Pancreas (tissue), 10 donors: ENCODE data around the gene GAB2. TPM values are rescaled to one million over a fixed set of nuclear protein-coding genes. Genes with fewer than 3 reads are reported as not detected.

ENCODE experiments used
- ATAC-seq, 4 donors: fragments of 200-7000 bp; cut with Tn5 transposase; one replicate each; pipeline versions ENCODE4 v1.8.0 to v1.9.1; 2020; ENCODE audit warnings: mild to moderate bottlenecking in 4 of 4, moderate library complexity in 4 of 4
- DNase-seq, 6 donors: peaks; one replicate each; pipeline ENCODE4 v3.0.0-alpha.2; 2020
- FAIRE-seq: peaks from 2 replicates; lab custom pipeline; 2012; peaks lifted over from hg19 to GRCh38; lab: Jason Lieb, UNC
- H3K27ac ChIP-seq, 4 donors: fragments of 200-600 bp; sonication (generic); 1 replicate in 3 of 4; 2 replicates in 1 of 4; pipeline versions ENCODE4 v1.5.0 to v1.8.0; 2020
- H3K27me3 ChIP-seq, 4 donors: fragments of 200-600 bp; one replicate each; pipeline ENCODE4 v1.8.0; 2021
- H3K36me3 ChIP-seq, 3 donors: fragments of 200-600 bp; sonication (generic) in 1 of 3; one replicate each; pipeline versions ENCODE4 v1.5.0 to v1.8.0; 2020 to 2021
- H3K4me1 ChIP-seq, 3 donors: fragments of 200-600 bp; one replicate each; pipeline ENCODE4 v1.8.0; 2021
- H3K4me3 ChIP-seq, 4 donors: fragments of 200-600 bp; sonication (generic) in 2 of 4; one replicate each; pipeline versions ENCODE4 v1.5.0 to v1.8.0; 2020 to 2021
- H3K9me3 ChIP-seq, 4 donors: fragments of 200-600 bp; one replicate each; pipeline ENCODE4 v1.8.0; 2021
- CTCF ChIP-seq, 4 donors: fragments of 200-600 bp; sonication (generic) in 3 of 4; IDR thresholded peaks; one replicate each; pipeline versions ENCODE4 v1.5.0 to v1.8.0; 2021; ENCODE audit warnings: antibody characterized with exemption in 4 of 4
- WGBS, 2 donors: extraction: QIAGEN DNeasy Blood & Tissue Kit; methylation state at CpG; one replicate each; pipeline ENCODE4 v1.1.7; 2013; 5-methylcytosine and 5-hydroxymethylcytosine counted together
- intact Hi-C, 3 donors: fragments of 100-400 bp; cut with DNase I; formaldehyde crosslinking; loops; one replicate each; pipeline versions ENCODE4 v1.11.1 to v1.14.2; 2022
- polyA plus RNA-seq, 2 donors: library from polyadenylated mRNA; stranded (reverse); fragments of 200-250 nt; gene quantifications; one replicate each; pipeline ENCODE4 v1.2.3, GENCODE V29; 2013
- total RNA-seq, 6 donors: library from RNA; stranded (reverse); fragmentation: NEBNext Ultra II Directional in 4 of 6; extraction: Animal tissue kit (Norgen Biotek cat#: 25700) in 4 of 6; gene quantifications; one replicate each; pipeline versions ENCODE4 v1.2.1 to v1.2.4, GENCODE V29; 2021 to 2023
- donor health status: healthy with polysubstance abuse.
- donor health status: DM: no; HTN: no; CAD: no; lungs with moderate emphysema.
- donor health status: DM: no; HTN: no; CAD: no.
- donor health status: control.
- donor health status: control.
- donor health status: Bipolar disorder and iron deficiency.
- donor health status: DM: yes; HTN: yes; CAD: no.
- donor health status: DM: no; HTN: no; CAD: no.
- donor health status: DM: no; HTN: no; CAD: no.
- donor health status: DM: yes; HTN: yes; CAD: no.

Gene GAB2
- total and polyA plus RNA-seq, 8 donors, result 3.1 to 17.8 (median 9.4) TPM

GRCh38 chr11:78284260-78284659 lies 133.4 kb downstream of the GAB2 start:
- Histone ChIP-seq H3K9me3 (no peaks in the 10 kb centered on the region), H3K36me3 (no peaks in the 10 kb centered on the region), H3K27ac (no peak overlapping the region), H3K4me3 (no peak overlapping the region), H3K4me1 (no peaks in the 10 kb centered on the region), H3K27me3 (no peaks in the 10 kb centered on the region)
- TF ChIP-seq CTCF (IDR thresholded peaks at IDR 0.05), result no peak
- DNase-seq (no peak), FAIRE-seq (no peak), ATAC-seq (no peak)
- intact Hi-C loops, result no loop called here
- 94 to 98% methylated on average over 5 of the region's 5 CpGs for WGBS, 2 donors

DNA sequence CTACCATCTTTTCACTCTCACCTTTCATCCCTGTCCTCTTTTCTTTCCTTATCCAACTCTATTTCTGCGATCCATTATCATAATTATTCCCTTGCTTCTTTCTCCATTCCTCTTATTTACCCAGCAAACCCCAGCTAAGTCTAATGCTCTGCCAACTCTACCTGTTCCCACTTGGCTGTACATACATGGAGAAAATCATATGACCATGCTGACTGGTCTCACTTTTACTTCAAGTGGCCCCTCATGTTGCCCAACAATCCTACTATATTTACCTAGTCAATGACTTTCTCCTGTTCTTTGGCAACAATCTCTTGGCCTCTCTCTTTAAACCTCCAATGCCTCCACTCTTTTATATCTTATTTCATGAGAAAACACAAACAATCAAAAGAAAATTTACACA lies 134.8 kb downstream of the GAB2 start:
- intact Hi-C loops, result no loop called here
- Histone ChIP-seq H3K27me3 (no peaks in the 10 kb centered on the region), H3K4me3 (no peak overlapping the region), H3K27ac (no peak overlapping the region), H3K36me3 (no peaks in the 10 kb centered on the region), H3K9me3 (no peaks in the 10 kb centered on the region), H3K4me1 (peaks cover 2 to 5% (median 4%) of the 10 kb centered on the region in 3 donors)
- TF ChIP-seq CTCF (IDR thresholded peaks at IDR 0.05), result no peak
- no peak for DNase-seq
- 88 to 89% methylated on average over 1 of the region's 1 CpG for WGBS, 2 donors
- no peak for ATAC-seq
- FAIRE-seq, result no peak

GRCh38 chr11:78281511-78281910 lies 136.1 kb downstream of the GAB2 start:
- FAIRE-seq (no peak), DNase-seq (no peak), ATAC-seq (no peak)
- H3K27me3 ChIP-seq, result no peaks in the 10 kb centered on the region
- TF ChIP-seq CTCF (IDR thresholded peaks at IDR 0.05), result no peak
- no peak overlapping the region for H3K4me3 ChIP-seq
- no peaks in the 10 kb centered on the region for H3K9me3 ChIP-seq
- WGBS, 2 donors, result 74 to 83% methylated on average over 2 of the region's 2 CpGs
- H3K27ac ChIP-seq, result no peak overlapping the region
- peaks cover 7 to 15% (median 15%) of the 10 kb centered on the region in 3 donors for H3K4me1 ChIP-seq
- intact Hi-C loops, result no loop called here
- no peaks in the 10 kb centered on the region for H3K36me3 ChIP-seq

DNA sequence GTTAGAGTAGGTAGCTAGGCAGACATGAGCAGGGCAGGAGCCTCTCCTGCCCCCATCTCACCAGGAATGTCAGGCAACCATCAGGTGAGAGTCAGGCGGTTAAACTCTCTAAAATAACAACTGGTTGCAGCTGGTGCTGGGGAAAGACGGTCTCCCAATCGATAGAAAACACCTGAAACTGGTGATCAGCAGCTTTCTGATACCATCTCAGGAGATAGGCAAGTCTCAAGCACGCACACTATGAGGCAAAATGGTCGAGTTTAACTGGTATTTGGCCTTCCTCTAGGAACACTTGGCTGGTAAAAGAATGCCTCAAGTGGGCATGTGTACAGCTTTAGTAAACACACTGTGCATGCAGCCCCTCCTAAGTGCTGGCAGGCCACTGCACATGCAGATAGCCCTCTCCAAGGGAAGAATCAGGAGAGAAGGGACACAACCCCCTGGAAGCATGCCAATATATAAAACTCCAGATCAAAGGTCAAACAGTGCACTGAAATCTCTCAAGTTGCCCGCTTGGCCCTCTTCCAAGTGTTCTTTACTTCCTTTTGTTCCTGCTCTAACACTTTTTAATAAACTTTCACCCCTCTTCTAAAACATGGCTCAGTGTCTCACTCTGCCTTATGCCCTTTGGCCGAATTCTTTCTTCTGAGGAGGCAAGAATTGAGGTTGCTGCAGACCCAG lies 140.2 kb downstream of the GAB2 start:
- DNase-seq (peak; percentile 39 to 79 (median 54)), FAIRE-seq (no peak), ATAC-seq (peak; percentile 78 to 92 (median 82))
- H3K4me3 ChIP-seq, result no peak overlapping the region
- intact Hi-C loops, result no loop called here
- no peaks in the 10 kb centered on the region for H3K9me3 ChIP-seq
- no peaks in the 10 kb centered on the region for H3K27me3 ChIP-seq
- H3K36me3 ChIP-seq, result no peaks in the 10 kb centered on the region
- H3K27ac ChIP-seq, result peak overlapping the region in 3 of 4 donors; percentile 30 to 52 (median 52)
- WGBS, 2 donors, result 28% methylated on average over 7 of the region's 7 CpGs
- H3K4me1 ChIP-seq, result peaks cover 7 to 15% (median 15%) of the 10 kb centered on the region in 3 donors
- TF ChIP-seq CTCF (IDR thresholded peaks at IDR 0.05), result no peak

DNA sequence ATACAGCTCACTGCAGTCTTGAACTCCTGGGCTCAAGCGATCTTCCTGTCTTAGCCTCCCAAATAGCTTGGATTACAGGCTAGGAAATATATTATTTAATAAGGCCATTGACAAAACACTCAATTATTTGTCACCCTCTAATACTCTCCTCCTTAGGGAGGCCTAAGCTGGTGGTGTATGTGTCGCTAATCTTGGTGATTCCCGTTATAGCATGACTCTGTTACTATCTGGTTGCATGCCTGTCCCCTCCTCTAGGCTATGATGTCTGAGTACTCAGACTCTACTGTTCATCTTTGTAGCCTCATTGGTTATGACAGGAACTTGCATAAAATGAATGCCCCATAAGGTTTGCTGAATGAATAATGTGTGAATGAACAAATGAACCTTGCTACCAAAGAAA lies 141.3 kb downstream of the GAB2 start:
- Histone ChIP-seq H3K4me3 (no peak overlapping the region), H3K4me1 (peaks cover 7 to 15% (median 15%) of the 10 kb centered on the region in 3 donors), H3K36me3 (no peaks in the 10 kb centered on the region), H3K27me3 (no peaks in the 10 kb centered on the region), H3K9me3 (no peaks in the 10 kb centered on the region), H3K27ac (no peak overlapping the region)
- FAIRE-seq (no peak), ATAC-seq (no peak), DNase-seq (no peak)
- intact Hi-C loops, result no loop called here
- WGBS, 2 donors, result 97 to 99% methylated on average over 3 of the region's 3 CpGs
- TF ChIP-seq CTCF (IDR thresholded peaks at IDR 0.05), result no peak
